GM18858 (cell line): Measurements from ENCODE around the gene HBG2.
A peak's percentile ranks its signal among the peaks of the same experiment; 100 is the strongest.
"Not testable (repeated sequence)": the region's sequence is repeated elsewhere in the genome, so short reads cannot be mapped to it uniquely, and the experiment has no call there.

Source experiments
- ATAC-seq: cut with Tn5 transposase; IDR thresholded peaks from one replicate; pipeline ENCODE4 v1.9.1; 2021; ENCODE audit not compliant: unreplicated experiment

HBG2 gene

DNA sequence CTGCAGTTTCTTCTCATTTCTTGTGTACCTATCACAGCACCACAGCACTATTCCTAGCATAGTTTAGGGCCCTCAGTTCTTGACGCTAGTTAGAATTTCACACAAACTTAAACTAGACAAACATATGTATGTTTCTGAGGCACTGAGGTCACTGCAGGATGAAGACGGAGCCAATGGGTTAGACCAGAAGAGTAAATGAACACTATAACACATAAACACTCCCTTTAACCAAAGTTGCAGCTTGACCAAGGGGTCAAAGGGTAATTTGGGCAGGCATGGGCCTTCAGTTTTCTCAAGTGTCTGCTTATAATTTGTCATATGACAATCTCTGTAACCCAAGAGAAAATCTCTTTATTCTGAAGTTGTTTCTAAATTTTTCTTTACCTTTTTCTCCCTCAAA, 28.0 kb upstream of the HBG2 start:
- no peak for ATAC-seq

DNA sequence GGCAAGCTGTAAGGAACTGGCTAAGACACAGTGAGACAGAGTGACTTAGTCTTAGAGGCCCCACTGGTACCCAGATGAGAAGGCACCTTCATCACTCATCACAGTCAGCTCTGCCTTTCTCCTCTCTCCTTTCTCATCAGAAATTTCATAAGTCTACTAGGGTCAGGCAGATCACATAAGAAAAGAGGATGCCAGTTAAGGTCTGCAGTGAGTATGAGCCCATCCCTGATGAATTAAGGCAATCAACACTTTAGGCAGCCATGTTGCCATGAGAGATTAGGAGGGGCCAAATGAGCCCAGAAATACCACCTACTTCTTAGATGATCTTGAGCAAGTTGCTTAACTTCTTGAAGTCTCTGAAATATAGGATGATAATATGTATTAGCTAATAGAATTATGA, 27.0 kb upstream of the HBG2 start:
- ATAC-seq, result no peak

DNA sequence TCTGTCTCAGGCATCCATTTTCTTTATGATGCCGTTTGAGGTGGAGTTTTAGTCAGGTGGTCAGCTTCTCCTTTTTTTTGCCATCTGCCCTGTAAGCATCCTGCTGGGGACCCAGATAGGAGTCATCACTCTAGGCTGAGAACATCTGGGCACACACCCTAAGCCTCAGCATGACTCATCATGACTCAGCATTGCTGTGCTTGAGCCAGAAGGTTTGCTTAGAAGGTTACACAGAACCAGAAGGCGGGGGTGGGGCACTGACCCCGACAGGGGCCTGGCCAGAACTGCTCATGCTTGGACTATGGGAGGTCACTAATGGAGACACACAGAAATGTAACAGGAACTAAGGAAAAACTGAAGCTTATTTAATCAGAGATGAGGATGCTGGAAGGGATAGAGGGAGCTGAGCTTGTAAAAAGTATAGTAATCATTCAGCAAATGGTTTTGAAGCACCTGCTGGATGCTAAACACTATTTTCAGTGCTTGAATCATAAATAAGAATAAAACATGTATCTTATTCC, 26.1 kb upstream of the HBG2 start:
- peak; percentile 87 for ATAC-seq

DNA sequence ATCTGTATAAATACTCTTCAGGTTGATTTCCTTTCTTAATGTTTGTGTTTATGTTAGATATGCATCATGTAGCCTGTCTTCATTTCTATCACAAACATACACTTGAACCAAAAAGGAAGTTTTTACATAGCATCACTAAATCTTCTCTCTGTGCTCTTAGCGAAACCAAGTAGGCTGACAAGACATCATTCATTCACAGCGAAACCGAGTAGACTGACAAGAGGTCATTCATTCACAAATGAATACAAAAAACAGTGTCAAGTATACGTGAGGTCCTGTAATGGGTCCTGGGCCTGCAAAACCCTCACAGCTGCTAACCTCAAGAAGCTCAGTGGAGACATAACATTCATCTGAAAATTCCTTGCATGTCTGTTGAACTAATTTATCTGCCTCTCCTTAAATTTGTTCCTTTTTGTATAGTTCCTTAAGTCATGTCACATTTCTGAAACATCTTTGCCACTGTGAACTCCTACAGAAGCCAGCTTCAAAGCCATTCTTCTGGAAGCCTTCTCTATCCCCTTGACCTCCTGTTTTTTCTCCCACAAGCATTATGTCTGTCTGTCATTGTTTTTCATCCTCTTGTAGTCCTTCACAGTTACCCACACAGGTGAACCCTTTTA, 25.0 kb upstream of the HBG2 start:
- no peak for ATAC-seq

DNA sequence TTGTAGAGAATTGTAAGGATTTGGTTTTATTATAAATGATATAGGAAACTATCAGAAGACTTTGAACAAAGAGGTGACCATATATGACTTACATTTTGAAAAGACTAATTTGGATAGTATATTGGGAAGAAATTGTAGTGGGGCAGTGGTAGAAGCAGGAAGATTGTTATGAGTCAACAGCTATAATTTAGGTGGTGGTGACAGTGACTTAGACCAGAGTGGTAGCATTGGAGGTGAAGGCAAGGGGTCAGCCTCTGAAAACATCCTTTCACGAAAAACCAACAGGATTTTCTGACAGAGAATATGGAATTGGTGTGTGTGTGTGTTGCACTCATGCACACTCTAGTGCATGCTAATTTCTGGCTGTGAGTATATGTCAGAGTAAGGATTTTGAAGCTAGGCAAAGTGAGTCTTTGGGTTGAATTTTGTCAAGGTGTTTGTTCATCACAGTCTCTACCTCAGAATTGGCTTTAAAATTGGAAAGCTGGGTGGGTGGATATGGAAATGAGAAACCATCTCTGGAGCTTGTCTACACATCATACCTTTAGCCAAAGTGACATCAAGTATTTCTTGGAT, 23.3 kb upstream of the HBG2 start:
- ATAC-seq, result no peak

DNA sequence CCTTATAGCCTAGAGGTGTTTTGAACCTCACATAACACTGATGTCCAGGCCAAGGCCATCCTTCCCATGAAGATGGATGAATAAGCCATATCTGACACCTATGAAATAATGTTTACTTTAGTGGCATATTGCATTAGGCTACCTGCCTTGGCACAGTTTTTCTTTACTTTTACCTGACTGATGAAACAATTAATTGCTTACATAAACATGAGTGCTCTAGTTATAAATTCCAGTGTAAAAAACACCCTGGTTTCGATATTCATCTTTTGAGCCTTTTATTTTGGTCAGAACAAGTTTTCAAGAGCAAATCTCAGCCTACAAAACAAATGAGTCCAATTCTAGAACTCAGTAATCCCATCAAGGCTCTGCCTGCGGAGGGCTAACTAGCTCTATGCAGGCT, 22.1 kb upstream of the HBG2 start:
- no peak for ATAC-seq

DNA sequence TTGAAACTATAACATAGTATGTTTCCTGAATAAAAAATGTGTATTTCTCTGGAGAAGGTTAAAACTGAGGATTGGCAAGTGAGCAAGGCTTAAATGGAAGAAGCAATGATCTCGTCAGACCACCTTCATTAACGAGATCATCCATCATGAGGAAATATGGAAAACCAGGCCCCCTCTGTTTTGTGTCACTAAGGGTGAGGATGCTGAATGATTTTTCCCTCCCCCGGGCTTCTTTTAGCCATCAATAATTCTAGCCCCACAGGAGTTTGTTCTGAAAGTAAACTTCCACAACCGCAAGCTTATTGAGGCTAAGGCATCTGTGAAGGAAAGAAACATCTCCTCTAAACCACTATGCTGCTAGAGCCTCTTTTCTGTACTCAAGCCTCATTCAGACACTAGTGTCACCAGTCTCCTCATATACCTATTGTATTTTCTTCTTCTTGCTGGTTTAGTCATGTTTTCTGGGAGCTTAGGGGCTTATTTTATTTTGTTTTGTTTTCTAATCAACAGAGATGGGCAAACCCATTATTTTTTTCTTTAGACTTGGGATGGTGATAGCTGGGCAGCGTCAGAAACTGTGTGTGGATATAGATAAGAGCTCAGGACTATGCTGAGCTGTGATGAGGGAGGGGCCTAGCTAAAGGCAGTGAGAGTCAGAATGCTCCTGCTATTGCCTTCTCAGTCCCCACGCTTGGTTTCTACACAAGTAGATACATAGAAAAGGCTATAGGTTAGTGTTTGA, 21.0 kb upstream of the HBG2 start:
- ATAC-seq, result no peak

DNA sequence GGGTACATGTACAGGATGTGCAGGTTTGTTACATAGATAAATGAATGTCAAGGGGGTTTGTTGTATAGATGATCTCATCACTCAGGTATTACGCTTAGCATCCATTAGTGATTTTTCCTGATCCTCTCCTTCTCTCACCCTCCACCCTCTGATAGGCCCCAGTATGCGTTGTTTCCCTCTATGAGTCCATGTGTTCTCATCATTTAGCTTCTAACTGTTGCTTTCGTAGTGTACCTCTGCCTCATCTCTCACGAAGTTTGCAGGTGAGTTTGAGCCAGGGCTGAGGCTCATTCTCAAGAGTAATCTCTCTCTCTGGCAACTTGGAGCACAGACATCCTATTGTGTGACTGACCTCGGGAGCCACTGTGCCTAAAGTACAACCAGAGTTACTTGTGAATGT, 19.8 kb upstream of the HBG2 start:
- ATAC-seq, result no peak

DNA sequence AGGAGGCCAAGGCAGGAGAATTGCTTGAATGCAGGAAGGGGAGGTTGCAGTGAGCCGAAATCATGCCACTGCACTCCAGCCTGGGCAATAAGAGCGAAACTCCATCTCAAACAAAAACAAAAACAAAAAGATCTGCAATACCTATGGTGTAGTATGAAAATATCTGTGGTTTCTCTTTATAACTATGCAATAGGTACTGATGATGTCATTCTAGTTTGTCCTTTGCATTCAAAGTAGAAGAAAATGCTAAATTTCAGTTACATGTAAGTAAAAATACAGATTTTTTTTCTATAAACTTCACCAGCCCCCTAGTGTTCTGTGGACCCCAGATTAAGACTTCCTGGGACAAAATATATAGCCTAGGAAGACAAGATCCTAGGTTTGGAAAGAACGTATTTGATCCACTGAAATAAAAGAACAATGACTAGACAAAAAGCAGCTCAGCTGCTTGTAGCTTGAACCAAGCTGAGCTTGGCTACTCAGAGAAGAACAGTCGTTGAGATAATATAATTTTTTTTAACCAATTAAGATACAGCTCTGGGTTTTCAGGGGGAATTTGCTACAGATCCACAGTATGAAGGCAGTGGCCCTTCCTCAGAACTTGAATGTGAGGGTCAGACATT, 17.9 kb upstream of the HBG2 start:
- ATAC-seq, result no peak

DNA sequence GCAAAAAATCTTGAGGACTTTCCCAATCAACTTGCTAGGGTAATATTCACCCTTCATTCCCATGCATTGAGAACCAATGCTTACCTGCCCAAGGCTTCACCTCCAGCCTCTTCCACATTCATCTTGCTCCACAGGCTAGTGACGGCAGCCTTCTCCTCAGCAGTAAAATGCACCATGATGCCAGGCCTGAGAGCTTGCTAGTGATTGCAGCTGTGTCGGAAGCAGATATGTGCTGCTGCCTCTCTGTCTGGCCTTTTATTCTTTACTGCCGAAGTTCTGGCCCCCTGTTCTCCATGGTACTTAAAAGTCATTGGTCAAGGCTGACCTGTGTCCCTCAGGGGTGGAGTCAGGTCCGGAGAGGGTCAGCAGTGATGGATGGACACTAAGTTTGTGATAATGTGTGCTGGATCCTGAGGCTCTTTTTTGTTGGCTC, 15.2 kb upstream of the HBG2 start, which contains the start of gene HBE1:
TSS of gene HBE1 (minus strand) at position 231 of the 433 bp plus-strand sequence. CDS start at position 176, 55 bp downstream.
- ATAC-seq, result no peak

DNA sequence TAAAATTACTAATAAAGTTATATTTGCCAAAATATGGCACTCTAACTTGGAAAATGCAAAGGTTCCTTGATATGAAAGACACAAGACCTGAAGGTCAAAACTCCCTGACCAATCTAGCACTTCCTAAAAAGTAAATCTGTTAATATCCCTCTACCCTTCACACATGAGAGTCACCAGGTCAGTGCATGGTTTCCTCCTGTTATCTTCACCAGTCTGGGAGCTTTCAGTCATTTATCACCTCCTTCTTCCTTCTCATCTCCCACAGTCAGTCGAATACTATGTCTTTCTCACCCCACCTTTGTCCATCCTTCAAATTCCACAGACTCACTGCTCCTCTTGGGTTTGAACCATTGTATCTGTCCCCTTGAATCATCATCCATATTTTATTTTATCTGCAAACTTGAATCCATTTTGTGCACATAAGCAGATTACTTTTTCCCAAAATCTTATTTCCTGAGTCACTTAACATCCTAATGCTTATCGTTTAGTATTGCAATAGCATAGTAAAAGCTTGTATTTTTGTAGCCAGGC, 12.5 kb upstream of the HBG2 start:
- ATAC-seq, result no peak

DNA sequence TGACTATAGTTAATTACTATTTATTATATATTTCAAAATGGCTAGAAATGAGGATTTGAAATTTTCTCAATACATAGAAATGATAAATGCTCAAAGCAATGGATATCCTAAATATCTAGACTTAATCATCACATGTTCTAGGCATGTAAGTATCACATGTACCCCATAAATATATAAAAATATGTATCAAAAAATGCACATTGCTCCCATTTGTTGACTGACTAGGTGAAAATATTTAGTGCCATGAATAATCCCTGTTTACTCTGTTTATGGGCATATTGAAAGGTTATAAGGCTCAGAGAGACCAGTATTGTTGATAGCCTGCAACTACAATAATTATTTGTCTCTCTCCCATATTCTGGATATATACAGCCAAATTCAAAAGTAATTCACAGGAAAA, 12.0 kb upstream of the HBG2 start:
- ATAC-seq, result no peak

DNA sequence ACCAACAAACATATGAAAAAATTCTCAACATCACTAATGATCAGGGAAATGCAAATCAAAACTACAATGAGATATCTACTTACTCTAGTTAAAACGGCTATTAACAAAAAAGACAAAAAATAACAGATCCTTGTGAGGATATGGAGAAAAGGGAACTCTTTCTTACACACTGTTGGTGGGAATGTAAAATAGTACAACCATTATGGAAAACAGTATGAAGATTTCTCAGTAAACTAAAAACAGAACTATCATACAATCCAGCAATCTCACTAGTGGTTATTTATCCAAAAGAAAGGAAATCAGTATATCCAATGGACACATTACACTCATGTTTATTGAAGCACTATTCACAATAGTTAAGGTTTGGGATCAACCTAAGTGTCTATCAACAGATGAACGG, 11.3 kb upstream of the HBG2 start:
- ATAC-seq, result no peak

DNA sequence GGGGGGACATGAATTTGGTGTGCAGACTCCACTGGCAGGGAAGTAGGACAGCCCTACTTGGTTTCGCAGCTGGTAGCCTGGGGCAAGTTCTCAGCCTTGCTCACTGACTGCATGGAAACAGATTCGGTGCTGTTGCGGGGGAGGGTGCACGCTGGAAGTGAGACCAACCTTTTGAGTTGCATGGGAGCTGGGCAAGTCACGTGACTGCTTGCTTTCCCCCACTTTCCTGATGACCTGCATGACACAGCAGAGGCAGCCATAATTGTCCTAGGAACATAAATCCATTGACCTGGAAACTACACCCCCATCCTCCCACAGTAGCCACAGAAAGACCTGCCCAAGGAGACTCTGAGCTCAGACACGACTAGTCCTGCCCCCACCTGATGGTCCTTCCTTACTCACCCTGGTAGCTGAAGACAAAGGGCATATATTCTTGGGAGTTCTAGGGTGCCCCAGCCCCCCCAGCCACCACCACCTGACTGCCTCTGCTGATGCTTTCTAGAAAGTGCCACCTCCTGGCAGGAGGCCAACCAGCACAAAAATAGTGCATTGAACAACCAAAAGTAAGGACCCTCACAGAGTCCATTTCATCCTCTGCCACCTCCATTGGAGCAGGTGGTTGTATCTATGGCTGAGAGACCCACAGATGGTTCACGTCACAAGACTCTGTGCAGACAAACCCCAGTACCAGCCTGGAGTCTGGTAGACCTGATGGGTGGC, 4.1 kb upstream of the HBG2 start:
- no peak for ATAC-seq

DNA sequence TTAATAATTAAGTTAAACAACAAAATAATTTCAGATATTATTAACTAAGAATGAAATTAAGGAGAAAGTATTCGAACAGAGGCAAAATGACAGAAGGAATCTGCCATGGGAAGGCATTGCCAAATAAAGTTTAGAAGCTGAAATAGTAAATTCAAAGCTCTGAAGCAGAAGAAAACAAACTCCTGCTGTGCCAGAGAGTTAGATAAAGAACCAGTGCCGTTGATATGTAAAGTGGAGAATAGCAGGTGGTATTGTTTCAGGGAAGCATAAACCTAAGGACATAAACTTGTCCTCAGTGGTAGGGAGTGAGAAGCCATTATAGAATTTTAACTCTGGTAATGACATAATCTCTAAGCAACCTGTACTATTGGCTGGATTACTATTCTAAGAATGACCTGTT, 2.7 kb upstream of the HBG2 start:
- no peak for ATAC-seq

DNA sequence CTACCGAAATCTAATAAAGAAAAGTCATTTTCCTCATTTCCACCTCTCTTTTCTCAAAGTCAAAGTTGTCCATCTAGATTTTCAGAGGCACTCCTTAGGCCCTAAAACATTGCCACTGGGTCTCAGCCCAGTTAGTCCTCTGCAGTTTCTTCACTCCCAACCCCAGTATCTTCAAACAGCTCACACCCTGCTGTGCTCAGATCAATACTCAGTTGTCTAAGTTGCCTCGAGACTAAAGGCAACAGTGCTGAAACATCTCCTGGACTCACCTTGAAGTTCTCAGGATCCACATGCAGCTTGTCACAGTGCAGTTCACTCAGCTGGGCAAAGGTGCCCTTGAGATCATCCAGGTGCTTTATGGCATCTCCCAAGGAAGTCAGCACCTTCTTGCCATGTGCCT, 558 bp downstream of the HBG2 start:
- ATAC-seq, result not testable (repeated sequence)

DNA sequence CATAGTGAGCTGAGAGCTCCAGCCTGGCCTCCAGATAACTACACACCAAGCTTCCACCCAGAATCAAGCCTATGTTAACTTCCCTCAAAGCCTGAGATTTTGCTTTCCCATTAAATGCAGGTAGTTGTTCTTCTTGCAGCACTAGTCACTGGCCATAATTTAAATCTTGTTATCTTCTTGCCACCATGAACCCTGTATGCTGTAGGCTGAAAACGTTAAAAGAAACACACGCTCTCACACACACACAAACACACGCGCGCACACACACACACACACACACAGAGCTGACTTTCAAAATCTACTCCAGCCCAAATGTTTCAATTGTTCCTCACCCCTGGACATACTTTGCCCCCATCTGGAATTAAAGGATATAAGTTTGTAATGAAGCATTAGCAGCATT, 1.1 kb downstream of the HBG2 start:
- ATAC-seq, result not testable (repeated sequence)

DNA sequence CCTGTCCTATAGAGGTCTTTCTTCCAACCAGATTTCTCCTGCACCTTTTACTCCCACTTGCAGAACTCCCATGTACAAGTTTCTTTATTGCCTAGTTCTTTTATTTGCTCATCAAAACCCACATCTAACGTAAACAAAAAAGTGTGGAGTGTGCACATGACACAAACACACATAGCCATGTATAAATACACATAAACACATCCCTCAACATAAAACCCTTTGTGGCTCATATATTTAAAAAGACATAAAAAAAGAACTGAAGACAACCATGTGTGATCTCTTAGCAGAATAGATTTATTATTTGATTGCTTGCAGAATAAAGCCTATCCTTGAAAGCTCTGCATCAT, 1.7 kb downstream of the HBG2 start:
- no peak for ATAC-seq

DNA sequence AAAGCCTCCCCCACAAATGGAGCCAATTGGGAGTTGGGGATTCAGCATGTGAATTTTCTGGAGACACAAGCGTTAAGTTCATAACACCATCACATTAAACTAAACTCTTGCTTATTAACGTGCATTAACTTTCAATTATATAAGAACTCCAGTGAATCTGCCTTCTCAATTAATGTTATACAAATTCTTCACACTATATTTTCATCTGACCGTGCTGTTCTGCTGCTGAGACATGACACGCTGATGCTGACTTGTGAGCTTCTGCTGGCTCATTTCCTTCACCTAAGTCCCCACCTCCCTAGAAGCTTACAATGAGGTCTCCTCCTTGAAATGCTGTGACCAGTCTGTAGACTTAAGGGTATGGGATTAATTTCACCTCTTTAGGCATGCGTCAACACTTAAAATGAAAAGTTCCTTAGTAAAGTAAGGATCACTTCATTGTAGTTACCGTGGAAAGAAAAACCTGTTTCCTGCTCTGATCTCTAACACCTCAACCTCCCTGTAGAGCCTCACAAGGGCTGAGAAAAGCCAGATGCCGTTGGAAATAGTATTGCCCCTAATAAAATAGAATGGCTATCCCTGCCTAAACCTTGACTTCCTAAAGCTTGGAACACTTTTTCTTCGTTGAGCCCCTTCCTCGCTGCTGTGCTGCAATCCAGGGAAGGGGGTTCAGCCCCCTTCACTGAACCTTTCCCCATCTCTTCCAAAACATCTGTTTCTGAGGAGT, 2.2 kb downstream of the HBG2 start:
- no peak for ATAC-seq

DNA sequence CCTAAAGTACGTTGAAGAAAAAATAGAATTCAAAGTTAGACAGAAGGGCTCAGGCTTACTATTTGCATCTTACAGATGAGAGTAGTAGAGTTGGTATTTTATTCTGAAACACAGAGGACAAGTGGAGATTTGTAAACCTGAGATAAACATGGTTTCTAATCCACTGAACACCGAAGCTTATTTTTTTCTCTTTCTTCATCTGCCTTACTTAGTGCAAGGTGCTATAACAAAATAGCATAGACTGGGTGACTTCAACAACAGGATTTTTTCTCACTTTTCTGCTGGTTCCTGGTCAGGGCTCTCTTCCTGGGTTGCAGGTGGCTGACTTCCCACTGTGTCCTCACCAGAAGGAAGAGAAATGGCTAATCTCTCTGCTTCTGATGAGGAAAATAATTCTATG, 2.8 kb downstream of the HBG2 start:
- ATAC-seq, result no peak
